Measurements from ENCODE around the gene HCN1.

HCN1 gene

GRCh38 chr5:45262061-45262590, 434.1 kb downstream of the HCN1 start (continued):
- no peak for TF ChIP-seq ZFP41 (tag by site-specific recombination; IDR thresholded peaks at IDR 0.05; ENCODE audit: borderline replicate concordance)
- TF ChIP-seq ZNF138 (tag by site-specific recombination; IDR thresholded peaks at IDR 0.05; ENCODE audit: borderline replicate concordance), result no peak

GRCh38 chr5:45261125-45261524, 435.1 kb downstream of the HCN1 start:
- no peak overlapping the region for H3K4me3 ChIP-seq (ENCODE audit: low read depth, low read length)
- H3K36me3 ChIP-seq (ENCODE audit: control insufficient read depth in 2 of 2, insufficient read depth in 1 of 2, low read length in 2 of 2), result no peaks in the 10 kb centered on the region
- CTCF ChIA-PET, result no interaction called here
- POLR2A ChIA-PET, result no interaction called here
- no peaks in the 10 kb centered on the region for H3K4me1 ChIP-seq (ENCODE audit: control insufficient read depth, insufficient read depth, low read length)
- H3K27ac ChIP-seq (ENCODE audit: extremely low read depth, low read depth, low read length), result no peak overlapping the region
- no peaks in the 10 kb centered on the region for H3K9me3 ChIP-seq (ENCODE audit: control insufficient read depth, insufficient read depth, low read depth, low read length)
- TF ChIP-seq ZNF366 (tag by site-specific recombination; conservative IDR thresholded peaks at IDR 0.05), result no peak
- no peak for TF ChIP-seq ZNF76 (tag by site-specific recombination; IDR thresholded peaks at IDR 0.05; ENCODE audit: borderline replicate concordance, low read depth)
- no peak for TF ChIP-seq KLF17 (tag by site-specific recombination; IDR thresholded peaks at IDR 0.05)
- no peak for TF ChIP-seq ZNF548 (tag by site-specific recombination; IDR thresholded peaks at IDR 0.05)
- no peak for TF ChIP-seq ZNF404 (tag by site-specific recombination; IDR thresholded peaks at IDR 0.05)
- no peak for TF ChIP-seq ZNF37A (tag by site-specific recombination; IDR thresholded peaks at IDR 0.05)
- TF ChIP-seq ZNF596 (tag by site-specific recombination; IDR thresholded peaks at IDR 0.05), result no peak
- no peak for TF ChIP-seq ZEB2 (tag by site-specific recombination; IDR thresholded peaks at IDR 0.05)
- no peak for TF ChIP-seq HOXC10 (CRISPR knock-in tag; IDR thresholded peaks at IDR 0.05)
- TF ChIP-seq REPIN1 (tag by site-specific recombination; IDR thresholded peaks at IDR 0.05; ENCODE audit: low read depth), result no peak
- no peak for TF ChIP-seq ZNF677 (tag by site-specific recombination; IDR thresholded peaks at IDR 0.05)
- no peak for TF ChIP-seq ZNF544 (tag by site-specific recombination; IDR thresholded peaks at IDR 0.05)
- no peak for TF ChIP-seq ZSCAN18 (tag by site-specific recombination; IDR thresholded peaks at IDR 0.05)
- TF ChIP-seq ZBTB49 (tag by site-specific recombination; IDR thresholded peaks at IDR 0.05; ENCODE audit: low read depth), result no peak
- TF ChIP-seq ZNF510 (tag by site-specific recombination; IDR thresholded peaks at IDR 0.05; ENCODE audit: insufficient replicate concordance), result no peak
- no peak for TF ChIP-seq ZNF518A (tag by site-specific recombination; conservative IDR thresholded peaks at IDR 0.05; ENCODE audit: low read depth)
- no peak for TF ChIP-seq PATZ1 (tag by site-specific recombination; IDR thresholded peaks at IDR 0.05)
- no peak for TF ChIP-seq ZFP69B (tag by site-specific recombination; IDR thresholded peaks at IDR 0.05)
- TF ChIP-seq ZNF514 (tag by site-specific recombination; IDR thresholded peaks at IDR 0.05), result no peak
